D341Med (cell line): ENCODE measurements around the gene NFIA.
A peak's percentile ranks its signal among the peaks of the same experiment; 100 is the strongest.
"Not testable (repeated sequence)": the region's sequence is repeated elsewhere in the genome, so short reads cannot be mapped to it uniquely, and the experiment has no call there.

ENCODE experiments used
- DNase-seq: peaks from one replicate; pipeline ENCODE4 v3.0.0; 2012; ENCODE audit warnings: low spot score

NFIA gene

DNA sequence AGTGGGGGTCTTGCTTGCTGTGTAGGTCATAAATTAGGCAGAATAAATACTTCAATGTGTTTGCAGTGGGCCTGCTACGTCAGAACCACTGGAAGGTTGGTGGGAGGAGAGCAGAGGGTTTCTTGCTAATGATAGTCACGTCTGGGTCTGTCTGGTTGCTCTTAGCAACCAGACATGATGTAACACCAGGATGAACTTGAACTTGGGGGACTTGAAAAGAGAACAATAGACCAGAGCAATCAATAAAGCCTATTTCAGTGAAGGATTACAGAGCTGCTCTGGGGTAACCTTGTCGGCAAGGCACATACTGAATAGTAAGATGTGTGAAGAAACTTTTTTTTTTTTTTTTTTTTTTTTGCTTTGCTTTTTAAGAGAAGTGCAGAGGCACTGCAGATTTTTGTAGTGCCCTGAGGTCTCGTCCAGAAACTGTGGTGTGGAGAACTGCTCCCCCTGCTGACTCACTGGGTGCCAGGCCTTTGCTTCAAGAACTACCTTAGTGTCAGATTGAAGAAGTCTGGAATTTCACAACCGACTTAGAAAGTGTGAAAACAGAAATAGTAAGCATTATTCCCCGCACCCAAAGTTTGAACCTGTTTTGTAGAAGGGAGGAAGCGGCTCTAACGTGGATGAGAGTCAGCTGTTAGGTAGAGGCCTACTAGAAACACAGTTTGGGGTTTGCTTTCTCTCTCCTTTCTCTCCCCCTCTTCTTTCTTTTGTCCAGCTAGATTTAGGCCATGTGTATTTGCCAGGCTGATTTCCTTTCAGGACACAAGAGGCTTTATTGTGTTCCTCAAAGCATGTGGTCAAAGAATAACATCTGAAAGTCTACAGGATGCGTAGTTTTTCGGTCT is 371.0 kb downstream of the NFIA start:
- DNase-seq = peak; percentile 71

DNA sequence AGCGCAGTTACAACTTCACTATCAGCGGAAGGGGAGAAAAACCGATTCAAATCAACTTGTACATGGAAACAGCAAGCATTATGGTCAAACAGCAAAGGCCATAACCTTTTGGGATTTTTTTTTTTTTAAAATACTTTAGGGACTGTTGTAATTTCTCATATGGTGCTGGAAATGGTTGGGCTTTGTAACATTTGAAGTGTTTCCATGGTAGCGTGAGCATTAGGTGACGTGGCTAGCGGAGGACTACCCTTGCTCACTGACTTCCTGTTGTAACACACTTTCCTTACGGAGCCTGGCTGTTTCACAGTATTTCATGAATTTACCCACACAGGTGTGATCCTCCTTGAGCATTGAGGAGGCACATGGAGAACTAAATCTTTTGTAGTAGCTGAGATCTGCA is 373.0 kb downstream of the NFIA start:
- DNase-seq = no peak

GRCh38 chr1:61457526-61458040 is 375.2 kb downstream of the NFIA start:
- DNase-seq = no peak

- DNase-seq = no peak
These were observed 377.0 kb downstream of the NFIA start for GRCh38 chr1:61459345-61459744.

DNA sequence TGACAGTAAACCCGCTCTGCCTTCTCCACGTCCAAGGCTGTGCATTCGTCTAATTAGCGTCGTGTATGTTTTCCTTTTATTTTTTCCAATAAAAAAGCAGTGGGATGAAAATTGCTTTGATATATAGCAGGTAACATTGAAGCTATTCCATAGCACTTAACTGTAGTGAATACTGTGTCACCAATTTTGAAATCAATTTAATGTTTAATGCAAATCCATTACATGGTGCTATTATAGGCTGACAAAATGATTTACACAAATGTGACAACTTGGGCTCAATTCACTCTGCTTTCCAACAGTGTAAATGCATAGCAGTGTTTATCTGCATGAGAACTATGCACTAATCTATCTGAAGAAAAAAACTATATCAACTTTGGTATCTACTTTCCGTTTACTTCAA is 377.8 kb downstream of the NFIA start:
- no peak for DNase-seq

DNA sequence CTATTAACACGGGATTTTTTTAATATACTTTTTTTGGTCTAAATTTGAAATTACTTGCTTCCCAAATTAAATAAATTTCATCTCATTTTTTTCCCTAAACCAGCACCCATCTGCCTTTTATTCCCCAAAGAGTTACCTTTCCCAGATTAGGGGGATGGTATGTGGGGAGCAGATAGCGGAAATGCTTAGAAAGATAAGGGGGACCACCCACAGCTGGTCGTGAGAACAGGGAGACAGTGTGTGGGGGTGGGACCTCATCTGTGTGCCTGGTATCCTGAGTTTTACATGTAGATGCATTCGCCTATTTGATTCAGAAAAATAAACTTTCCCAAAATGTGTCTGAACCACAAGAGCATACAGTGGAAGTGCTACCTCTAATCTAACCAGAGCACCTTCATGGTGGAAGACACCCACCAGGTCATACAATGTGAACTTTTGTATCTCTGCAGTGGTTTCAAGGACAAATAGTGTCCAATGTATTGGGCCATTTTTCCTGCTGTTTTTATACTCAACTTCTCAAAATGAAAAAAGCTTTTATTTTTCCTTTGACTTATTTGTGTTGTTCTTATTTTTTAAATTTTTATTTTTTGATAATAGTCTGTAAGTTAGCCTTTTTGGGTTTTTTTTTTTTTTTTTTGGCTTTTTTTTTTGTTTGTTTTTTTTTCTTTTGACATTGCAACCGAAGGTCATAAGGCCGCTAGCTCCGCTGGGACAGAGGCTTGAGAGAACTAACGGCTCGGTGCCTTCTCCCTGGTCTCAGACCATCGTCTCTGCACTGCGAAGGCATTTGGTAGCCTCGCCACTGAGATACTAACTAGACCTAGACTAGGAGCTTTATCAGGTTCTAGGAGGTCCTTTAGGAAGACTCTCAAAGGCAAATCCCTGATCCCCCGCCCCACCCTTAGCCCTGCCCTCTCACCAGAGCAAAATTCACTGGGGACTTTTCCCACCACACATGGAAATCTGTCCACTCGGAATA is 379.3 kb downstream of the NFIA start:
- no peak for DNase-seq

- no peak for DNase-seq
These were observed 380.3 kb downstream of the NFIA start for GRCh38 chr1:61462628-61463027.

DNA sequence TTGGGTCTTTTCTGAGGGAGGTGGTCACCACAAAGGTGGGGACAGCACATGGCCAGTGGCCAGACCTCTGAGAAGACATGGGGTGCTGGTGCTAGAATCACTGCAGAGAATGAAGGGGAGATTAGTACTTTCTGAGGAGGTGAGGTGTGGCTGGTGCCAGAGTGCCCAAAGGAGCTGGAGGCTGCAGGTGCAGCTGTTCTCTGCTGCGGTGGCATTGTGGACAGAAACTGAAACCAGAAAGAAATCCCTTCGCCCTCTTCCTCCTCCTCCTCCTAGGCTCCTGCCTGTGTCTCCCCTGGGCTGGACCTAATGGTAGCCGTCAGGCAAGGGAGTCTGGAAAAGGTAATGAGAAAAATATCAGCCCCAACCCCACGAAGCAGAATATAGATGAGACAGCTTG is 380.9 kb downstream of the NFIA start:
- DNase-seq = no peak

- not testable (repeated sequence) for DNase-seq
These were observed 385.5 kb downstream of the NFIA start for GRCh38 chr1:61467836-61468235.

GRCh38 chr1:61469365-61469764 is 387.0 kb downstream of the NFIA start:
- no peak for DNase-seq

DNA sequence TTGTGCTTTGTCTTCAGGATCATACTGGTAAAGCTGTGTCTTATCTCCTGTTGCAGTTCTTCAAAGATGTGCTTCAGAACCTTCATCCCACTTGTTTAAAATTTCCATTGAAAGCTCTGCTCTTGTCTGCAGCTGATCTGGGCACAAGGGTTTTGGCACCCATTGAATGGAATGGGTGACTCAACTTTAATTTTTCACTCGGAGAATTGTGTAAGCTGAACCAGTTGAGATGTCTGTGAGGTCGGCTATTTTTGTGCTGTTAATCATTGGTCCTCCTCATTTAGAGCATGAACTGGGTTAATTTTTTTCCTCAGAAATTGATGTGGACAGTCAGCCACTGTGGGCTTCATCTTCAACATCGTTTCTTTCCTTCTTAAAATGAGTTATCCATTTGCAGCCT is 390.5 kb downstream of the NFIA start:
- DNase-seq = no peak

DNA sequence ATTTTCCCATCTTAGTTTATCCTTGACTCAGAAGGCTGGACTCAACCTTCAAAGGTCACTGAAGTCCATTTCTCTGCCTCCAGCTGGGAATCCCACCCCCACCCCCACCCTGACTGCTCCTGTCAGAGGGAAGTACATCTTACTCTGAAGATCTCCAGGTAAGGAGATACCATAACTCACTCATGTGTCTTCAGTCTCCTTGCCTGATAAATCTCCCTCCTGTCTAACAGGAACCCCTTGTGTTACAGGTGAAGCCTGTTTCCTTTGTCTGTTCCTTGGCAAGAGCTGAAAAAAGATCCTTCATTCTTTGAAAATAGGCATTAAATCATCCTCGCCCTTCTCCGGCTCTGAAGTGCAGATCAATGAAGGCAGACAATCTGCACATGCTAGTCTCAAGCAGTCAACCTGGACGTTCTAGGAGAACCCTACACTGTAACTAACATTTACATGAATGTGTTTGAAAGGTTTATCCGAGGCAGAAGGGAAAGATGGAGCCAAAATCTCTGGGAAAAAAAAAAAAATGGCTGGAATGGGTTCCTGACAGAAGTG is 392.0 kb downstream of the NFIA start:
- no peak for DNase-seq

- no peak for DNase-seq
These were observed 392.6 kb downstream of the NFIA start for GRCh38 chr1:61474963-61475362.

GRCh38 chr1:61477301-61477700 is 394.9 kb downstream of the NFIA start:
- no peak for DNase-seq

DNA sequence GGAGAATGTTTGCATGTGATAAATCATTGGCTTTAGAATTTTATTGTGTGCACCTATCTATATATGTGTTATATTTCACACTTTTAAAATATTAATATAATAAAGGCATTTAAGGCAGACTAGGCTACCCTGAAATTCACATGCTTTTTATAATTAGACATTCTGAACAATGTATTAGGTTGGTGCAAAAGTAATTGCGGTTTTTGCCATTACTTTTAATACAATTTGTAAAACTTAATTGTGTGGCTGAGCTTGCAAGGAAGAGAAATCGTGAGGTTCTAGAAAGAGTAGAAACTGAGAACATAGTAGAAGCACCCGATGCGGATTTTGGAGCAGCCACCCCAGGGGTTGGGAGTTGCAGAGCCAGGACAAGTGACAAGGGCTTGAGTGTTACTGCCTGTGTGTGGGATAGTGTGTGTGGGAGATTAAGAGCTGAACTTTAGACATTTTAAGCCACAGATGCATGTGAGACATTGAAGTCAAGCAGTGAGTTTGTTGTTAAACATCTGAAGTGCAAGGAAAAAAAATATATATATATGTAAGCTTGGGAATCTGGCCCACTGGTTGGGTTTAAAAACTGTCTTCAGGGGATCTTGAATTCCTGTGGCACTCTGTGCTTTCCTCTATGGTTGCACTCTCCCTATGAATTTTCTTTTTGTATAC is 398.0 kb downstream of the NFIA start:
- no peak for DNase-seq

DNA sequence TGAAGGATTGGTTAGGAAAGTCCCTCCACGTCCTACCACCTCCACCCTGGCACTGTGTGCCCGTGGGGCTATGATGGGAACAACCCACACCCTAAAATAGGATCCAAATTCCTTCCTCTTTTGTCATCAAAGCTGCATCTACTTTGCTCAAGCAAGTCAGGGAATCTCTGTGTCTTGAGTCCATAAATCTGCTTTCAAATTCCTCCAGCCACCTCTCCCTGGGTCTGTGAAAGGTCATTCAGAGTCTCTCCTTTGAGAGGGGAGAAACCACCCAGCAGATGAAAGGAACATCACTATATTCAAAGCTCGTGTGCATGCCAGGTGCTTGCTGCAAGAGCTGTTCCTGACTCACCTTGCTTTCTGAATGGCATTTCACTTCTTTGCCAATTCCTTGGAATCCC is 399.0 kb downstream of the NFIA start:
- DNase-seq = no peak

DNA sequence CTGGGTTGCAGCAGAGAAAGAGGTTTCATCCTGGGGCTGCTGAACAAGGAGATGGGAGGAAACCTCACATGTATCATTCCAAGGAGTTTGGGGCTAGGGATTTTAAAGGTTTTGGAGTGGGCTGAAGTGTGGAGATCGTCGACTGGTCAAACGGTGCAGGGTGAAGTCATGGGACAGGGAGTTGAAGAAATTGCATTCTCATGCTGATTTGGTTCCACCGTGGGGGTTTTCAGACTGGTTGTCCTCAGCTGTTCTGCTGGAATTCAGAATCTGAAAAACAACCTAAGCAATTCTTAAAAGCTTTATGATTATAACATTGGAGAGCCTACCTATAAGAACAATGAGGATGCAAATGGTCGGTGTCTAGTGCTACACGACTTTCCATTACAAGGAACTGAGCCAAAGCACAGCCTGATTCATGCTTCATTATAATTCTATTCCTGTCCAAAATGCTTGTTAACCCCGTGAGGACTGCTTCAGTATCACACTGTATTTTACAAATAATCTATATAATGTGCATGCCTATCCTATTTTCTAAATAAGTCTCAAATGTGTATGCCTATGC is 399.9 kb downstream of the NFIA start:
- DNase-seq = no peak

DNA sequence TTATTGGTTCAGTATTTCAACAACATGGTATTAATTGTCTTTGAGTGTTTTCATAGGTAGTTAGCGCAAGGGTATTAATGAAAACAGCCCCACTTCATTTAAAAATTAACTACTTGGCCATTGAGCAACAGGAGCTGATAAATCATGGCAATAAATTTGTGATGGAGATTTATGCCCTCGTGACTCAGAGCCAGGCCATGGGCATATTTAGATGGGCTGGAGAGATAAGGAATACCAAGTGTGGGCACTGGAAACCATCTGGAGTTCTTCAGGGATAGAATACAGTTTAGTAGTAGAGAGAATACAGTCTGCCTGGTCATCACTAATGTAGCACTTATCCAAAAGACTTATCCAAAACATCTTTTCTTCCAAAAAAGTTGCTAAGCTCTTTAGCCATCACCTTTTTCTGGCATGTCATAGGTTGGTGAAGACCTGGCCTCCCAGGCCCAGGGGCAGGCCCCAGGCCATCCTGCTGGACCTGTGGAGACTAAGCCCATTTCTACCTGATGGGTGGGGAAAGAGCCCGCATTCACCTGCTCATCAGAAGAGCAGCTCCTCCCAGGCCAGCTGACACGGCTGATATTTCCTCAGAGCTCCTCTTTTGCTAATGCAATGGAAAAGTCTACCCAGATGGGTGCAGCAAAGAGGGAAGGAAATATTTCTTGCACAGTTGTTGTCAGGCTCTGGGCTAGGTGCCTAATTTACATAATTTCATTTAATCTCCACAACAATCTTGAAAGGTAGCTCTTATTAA is 404.6 kb downstream of the NFIA start:
- DNase-seq = no peak

GRCh38 chr1:61487801-61488200 is 405.4 kb downstream of the NFIA start:
- no peak for DNase-seq

DNA sequence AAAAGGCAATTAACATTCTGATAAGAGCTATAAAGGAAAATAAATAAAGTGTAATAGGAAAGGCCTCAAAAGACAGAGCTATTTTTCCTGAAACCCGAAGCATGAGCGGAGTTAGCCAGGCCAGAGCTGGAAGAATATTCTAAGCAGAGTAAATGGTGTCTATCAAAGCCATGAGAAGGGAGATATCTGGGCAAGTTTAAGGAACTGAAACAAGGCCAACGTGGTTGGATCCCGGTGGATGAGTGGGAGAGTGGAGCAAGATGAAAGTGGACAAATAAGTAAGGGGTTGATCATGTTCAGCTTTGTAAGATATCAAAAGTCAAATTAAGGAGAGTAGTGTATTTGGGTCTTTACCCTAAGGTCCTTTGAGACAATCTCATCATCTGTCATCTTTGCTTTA is 408.6 kb downstream of the NFIA start:
- DNase-seq = no peak

- no peak for DNase-seq
These were observed 409.1 kb downstream of the NFIA start for GRCh38 chr1:61491497-61491896.
